ENCODE data around the gene CARF.

DNA sequence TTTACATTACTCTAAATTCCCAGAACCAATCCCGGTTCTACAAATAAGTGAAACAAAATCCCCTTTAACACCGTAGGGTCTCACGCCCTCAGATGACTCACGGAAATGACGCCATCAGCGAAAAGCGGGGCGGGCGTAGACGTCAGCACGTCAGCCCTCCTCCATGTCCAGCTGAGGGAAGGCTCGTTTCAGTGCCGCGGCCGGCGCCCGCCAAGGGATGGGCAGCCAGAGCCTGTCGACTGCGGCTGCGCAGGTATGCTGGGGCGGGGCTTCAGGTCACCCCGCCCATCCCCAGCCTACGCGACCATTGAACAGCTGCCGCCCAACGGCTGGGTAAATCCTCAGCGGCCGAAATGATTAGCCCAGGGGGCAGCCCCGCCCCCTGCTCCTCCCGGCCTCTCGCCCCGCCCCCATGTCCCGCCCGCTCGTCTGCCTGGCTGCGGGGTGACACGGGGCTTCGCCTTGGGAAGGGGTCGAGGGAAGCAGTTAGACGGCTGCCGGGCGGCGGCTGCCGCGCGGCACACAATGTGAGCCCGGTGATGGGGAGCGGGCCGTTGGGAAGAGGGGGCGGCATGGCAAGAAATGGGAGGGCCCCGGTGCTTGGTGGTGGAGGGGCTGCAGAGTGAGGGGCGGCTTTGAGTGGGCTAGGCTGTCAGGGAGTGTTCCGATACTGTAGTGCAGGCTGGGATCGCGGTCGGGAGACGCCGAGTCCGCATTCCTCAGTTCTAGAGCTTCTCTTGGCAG lies 102.6 kb downstream of the CARF start, which contains the start of gene NBEAL1:
- TF ChIP-seq, protein P1, sequence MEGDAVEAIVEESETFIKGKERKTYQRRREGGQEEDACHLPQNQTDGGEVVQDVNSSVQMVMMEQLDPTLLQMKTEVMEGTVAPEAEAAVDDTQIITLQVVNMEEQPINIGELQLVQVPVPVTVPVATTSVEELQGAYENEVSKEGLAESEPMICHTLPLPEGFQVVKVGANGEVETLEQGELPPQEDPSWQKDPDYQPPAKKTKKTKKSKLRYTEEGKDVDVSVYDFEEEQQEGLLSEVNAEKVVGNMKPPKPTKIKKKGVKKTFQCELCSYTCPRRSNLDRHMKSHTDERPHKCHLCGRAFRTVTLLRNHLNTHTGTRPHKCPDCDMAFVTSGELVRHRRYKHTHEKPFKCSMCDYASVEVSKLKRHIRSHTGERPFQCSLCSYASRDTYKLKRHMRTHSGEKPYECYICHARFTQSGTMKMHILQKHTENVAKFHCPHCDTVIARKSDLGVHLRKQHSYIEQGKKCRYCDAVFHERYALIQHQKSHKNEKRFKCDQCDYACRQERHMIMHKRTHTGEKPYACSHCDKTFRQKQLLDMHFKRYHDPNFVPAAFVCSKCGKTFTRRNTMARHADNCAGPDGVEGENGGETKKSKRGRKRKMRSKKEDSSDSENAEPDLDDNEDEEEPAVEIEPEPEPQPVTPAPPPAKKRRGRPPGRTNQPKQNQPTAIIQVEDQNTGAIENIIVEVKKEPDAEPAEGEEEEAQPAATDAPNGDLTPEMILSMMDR (IDR thresholded peaks at IDR 0.05), result no peak
- TF ChIP-seq POLR2AphosphoS5 (IDR thresholded peaks at IDR 0.05; ENCODE audit: insufficient read depth in 1 of 2, low read depth in 1 of 2), result peak; percentile 95 to 98
